K562 (cell line): ENCODE results near the gene CDK1. TPM values are rescaled to one million over a fixed set of nuclear protein-coding genes. Genes with fewer than 3 reads are reported as not detected.

Source experiments
- ARID2 ChIP-seq: fragments of 450-650 bp; IDR thresholded peaks from 2 replicates; pipeline ENCODE4 v1.6.1; 2017; ENCODE audit warnings: antibody characterized with exemption, mild to moderate bottlenecking
- FOXJ3 ChIP-seq: sonication (generic); formaldehyde crosslinking; IDR thresholded peaks from 2 replicates; pipeline ENCODE4 v1.4.0; 2020; ENCODE audit warnings: mild to moderate bottlenecking, missing genetic modification reagents
- JUND ChIP-seq, 2 experiments: IDR thresholded peaks; 2 replicates in 1 of 2; 3 replicates in 1 of 2; pipeline ENCODE4 v1.6.1; 2011; ENCODE audit warnings: borderline replicate concordance in 2 of 2, low read depth in 2 of 2, low read length in 2 of 2, improper control_type of control experiment in 1 of 2, missing biosample characterization in 1 of 2, missing genetic modification characterization in 1 of 2, missing genetic modification reagents in 1 of 2
- RAD21 ChIP-seq, 2 experiments: fragments of 250-450 bp in 1 of 2; fragments of 450-650 bp in 1 of 2; sonication (Bioruptor Pico) in 1 of 2; formaldehyde crosslinking in 1 of 2; IDR thresholded peaks in 1 of 2; conservative IDR thresholded peaks in 1 of 2; 2 replicates each; pipeline versions ENCODE4 v1.4.0 to v1.8.0; 2020 to 2022; ENCODE audit warnings: mild to moderate bottlenecking in 2 of 2, moderate library complexity in 1 of 2
- SIN3B ChIP-seq: fragments of 450-650 bp; IDR thresholded peaks from 2 replicates; pipeline ENCODE4 v1.6.1; 2017; ENCODE audit warnings: low read depth, mild to moderate bottlenecking, moderate library complexity
- ZNF384 ChIP-seq: IDR thresholded peaks from 2 replicates; pipeline ENCODE4 v1.6.1; 2012; ENCODE audit warnings: low read depth, low read length, improper control_type of control experiment
- ZNF699 ChIP-seq: fragments of 250-450 bp; sonication (Bioruptor Pico); IDR thresholded peaks from 2 replicates; pipeline ENCODE4 v1.8.0; 2021; ENCODE audit warnings: mild to moderate bottlenecking, moderate library complexity; ENCODE audit not compliant: insufficient replicate concordance
- polyA plus RNA-seq, 8 experiments: library from polyadenylated mRNA; depleted of rRNA in 4 of 8; stranded (reverse) in 5 of 8; unstranded in 3 of 8; fragments of >200 nt; fragmentation: Nextera tagmentation in 2 of 8; fragmentation: Illumina TruSeq in 1 of 8; extraction: Ambion mirVana in 2 of 8; extraction: Trizol in 1 of 8; gene quantifications; 2 replicates each; pipeline versions ENCODE4 v1.2.1 to v1.2.3, GENCODE V29; 2011 to 2014; ENCODE audit warnings: inconsistent platforms in 1 of 8, missing spikeins in 1 of 8
- total RNA-seq, 7 experiments: library from RNA; depleted of rRNA in 6 of 7; stranded (reverse); fragments of >200 nt in 6 of 7; fragmentation: Illumina TruSeq in 2 of 7; extraction: Trizol in 2 of 7; gene quantifications; 2 replicates each; pipeline versions ENCODE4 v1.2.1 to v1.2.3, GENCODE V29; 2011 to 2021; ENCODE audit warnings: low replicate concordance in 1 of 7
- TF ChIP-seq, protein P1 (sequence below), 3 experiments: IDR thresholded peaks in 2 of 3; conservative IDR thresholded peaks in 1 of 3; 2 replicates each; pipeline ENCODE4 v1.5.1; 2011 to 2012; ENCODE audit warnings: low read length in 3 of 3, mild to moderate bottlenecking in 3 of 3, control low read depth in 2 of 3, improper control_type of control experiment in 1 of 3, inconsistent platforms in 1 of 3, low read depth in 1 of 3, mixed read lengths in 1 of 3, moderate library complexity in 1 of 3; ENCODE audit not compliant: insufficient read depth in 2 of 3
- TF ChIP-seq, protein P2 (sequence below), 2 experiments: fragments of 450-650 bp in 1 of 2; IDR thresholded peaks; 2 replicates each; pipeline ENCODE4 v1.6.1; 2011 to 2017; ENCODE audit warnings: low read depth in 2 of 2, antibody characterized with exemption in 1 of 2, borderline replicate concordance in 1 of 2, low read length in 1 of 2, mild to moderate bottlenecking in 1 of 2, mixed read lengths in 1 of 2; ENCODE audit not compliant: control insufficient read depth in 1 of 2
- TF ChIP-seq, protein P3 (sequence below): sonication (generic); formaldehyde crosslinking; IDR thresholded peaks from 2 replicates; pipeline ENCODE4 v1.8.1; 2023; ENCODE audit warnings: mild to moderate bottlenecking, missing genetic modification reagents

CDK1 gene
- total and polyA plus RNA-seq, 9 of the 15 experiments (the other 6 are each of a cell fraction or from before 2014, with no cell fraction given): 156 to 685 (median 236) TPM

DNA sequence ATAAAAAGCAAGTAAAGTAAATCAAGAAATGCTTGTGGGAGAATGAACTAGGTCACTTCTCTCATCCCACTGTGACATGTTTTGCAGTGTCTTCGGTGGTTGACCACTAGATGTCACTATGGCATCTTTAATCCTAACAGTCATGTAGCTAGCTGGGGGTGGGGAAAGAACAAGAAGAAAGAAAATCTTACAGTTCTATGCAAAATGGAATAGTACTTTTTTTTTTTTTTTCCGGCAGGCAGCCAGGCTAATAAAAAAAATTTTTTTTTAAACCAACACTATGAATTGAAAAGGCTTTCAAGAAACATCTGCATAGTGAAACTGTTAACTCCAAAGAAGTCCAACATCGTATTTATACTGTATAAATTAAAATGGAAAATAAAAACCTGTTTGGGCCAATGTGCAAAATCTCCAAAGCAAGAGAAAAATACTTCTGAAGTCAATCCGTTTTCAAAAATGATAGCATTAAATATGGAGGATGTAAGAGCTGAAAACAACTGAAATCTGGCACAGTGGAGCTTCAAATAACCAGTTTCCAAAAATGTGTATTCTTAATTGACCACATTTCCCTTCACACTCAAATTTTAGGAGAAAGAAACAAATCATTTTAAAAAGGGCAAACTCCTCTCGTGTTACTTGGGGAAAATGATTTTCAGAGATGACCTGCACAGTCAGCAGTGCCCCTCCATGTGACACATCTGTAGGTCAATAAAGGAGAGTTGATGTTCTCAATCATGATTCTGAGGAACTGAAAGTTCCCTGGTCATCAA is 38.5 kb downstream of the CDK1 start (continued):
- TF ChIP-seq, protein P1, sequence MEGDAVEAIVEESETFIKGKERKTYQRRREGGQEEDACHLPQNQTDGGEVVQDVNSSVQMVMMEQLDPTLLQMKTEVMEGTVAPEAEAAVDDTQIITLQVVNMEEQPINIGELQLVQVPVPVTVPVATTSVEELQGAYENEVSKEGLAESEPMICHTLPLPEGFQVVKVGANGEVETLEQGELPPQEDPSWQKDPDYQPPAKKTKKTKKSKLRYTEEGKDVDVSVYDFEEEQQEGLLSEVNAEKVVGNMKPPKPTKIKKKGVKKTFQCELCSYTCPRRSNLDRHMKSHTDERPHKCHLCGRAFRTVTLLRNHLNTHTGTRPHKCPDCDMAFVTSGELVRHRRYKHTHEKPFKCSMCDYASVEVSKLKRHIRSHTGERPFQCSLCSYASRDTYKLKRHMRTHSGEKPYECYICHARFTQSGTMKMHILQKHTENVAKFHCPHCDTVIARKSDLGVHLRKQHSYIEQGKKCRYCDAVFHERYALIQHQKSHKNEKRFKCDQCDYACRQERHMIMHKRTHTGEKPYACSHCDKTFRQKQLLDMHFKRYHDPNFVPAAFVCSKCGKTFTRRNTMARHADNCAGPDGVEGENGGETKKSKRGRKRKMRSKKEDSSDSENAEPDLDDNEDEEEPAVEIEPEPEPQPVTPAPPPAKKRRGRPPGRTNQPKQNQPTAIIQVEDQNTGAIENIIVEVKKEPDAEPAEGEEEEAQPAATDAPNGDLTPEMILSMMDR (IDR thresholded peaks at IDR 0.05 in 2 of 3, conservative IDR thresholded peaks at IDR 0.05 in 1 of 3; ENCODE audit: insufficient read depth in 2 of 3, low read depth in 1 of 3, low read length in 3 of 3): peak; percentile 80 to 93 (median 82)
- TF ChIP-seq SIN3B (0 out of 2 replicates have a peak, but pooled peaks have one; percentile 40), ZNF699 (no peak), RAD21 (CRISPR knock-in tag; conservative IDR thresholded peaks at IDR 0.05 in 1 of 2, IDR thresholded peaks at IDR 0.05 in 1 of 2) (peak; percentile 95 to 98), JUND (IDR thresholded peaks at IDR 0.05; ENCODE audit: borderline replicate concordance, low read depth, low read length) (peak; percentile 35; the same call in 1 of the 2 replicates), JUND (tag; IDR thresholded peaks at IDR 0.05; ENCODE audit: borderline replicate concordance, low read depth, low read length) (peak; percentile 33; the same call in 1 of the 3 replicates), FOXJ3 (CRISPR knock-in tag) (no peak), ZNF384 (peak; percentile 79), ARID2 (peak; percentile 87; the same call in 1 of the 2 replicates)
- TF ChIP-seq, protein P2, sequence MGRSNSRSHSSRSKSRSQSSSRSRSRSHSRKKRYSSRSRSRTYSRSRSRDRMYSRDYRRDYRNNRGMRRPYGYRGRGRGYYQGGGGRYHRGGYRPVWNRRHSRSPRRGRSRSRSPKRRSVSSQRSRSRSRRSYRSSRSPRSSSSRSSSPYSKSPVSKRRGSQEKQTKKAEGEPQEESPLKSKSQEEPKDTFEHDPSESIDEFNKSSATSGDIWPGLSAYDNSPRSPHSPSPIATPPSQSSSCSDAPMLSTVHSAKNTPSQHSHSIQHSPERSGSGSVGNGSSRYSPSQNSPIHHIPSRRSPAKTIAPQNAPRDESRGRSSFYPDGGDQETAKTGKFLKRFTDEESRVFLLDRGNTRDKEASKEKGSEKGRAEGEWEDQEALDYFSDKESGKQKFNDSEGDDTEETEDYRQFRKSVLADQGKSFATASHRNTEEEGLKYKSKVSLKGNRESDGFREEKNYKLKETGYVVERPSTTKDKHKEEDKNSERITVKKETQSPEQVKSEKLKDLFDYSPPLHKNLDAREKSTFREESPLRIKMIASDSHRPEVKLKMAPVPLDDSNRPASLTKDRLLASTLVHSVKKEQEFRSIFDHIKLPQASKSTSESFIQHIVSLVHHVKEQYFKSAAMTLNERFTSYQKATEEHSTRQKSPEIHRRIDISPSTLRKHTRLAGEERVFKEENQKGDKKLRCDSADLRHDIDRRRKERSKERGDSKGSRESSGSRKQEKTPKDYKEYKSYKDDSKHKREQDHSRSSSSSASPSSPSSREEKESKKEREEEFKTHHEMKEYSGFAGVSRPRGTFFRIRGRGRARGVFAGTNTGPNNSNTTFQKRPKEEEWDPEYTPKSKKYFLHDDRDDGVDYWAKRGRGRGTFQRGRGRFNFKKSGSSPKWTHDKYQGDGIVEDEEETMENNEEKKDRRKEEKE (IDR thresholded peaks at IDR 0.05; ENCODE audit: borderline replicate concordance in 1 of 2, control insufficient read depth in 1 of 2, low read depth in 2 of 2, low read length in 1 of 2): no peak
- TF ChIP-seq, protein P3, sequence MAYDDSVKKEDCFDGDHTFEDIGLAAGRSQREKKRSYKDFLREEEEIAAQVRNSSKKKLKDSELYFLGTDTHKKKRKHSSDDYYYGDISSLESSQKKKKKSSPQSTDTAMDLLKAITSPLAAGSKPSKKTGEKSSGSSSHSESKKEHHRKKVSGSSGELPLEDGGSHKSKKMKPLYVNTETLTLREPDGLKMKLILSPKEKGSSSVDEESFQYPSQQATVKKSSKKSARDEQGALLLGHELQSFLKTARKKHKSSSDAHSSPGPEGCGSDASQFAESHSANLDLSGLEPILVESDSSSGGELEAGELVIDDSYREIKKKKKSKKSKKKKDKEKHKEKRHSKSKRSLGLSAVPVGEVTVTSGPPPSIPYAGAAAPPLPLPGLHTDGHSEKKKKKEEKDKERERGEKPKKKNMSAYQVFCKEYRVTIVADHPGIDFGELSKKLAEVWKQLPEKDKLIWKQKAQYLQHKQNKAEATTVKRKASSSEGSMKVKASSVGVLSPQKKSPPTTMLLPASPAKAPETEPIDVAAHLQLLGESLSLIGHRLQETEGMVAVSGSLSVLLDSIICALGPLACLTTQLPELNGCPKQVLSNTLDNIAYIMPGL (CRISPR knock-in tag): no peak
